CD8-positive, alpha-beta memory T cell (primary cell): ENCODE data around the gene PTPRU. TPM values are rescaled to one million over a fixed set of nuclear protein-coding genes. Genes with fewer than 3 reads are reported as not detected.
A peak's percentile ranks its signal among the peaks of the same experiment; 100 is the strongest.
"Not testable (repeated sequence)": the region's sequence is repeated elsewhere in the genome, so short reads cannot be mapped to it uniquely, and the experiment has no call there.

Source experiments
- CTCF ChIA-PET: fragments of 350-600 bp; sonication (Branson Sonifier 250); formaldehyde crosslinking; loops from one replicate; lab custom pipeline; 2021; ENCODE audit warnings: antibody characterized with exemption; lab: Charles Lee
- POLR2A ChIA-PET: fragments of 350-600 bp; sonication (Branson Sonifier 250); formaldehyde crosslinking; loops from one replicate; lab custom pipeline; 2021; ENCODE audit warnings: antibody characterized with exemption; lab: Charles Lee
- DNase-seq, 5 donors: peaks; one replicate each; pipeline versions ENCODE4 v3.0.0 to v3.0.0-alpha.2; 2020 to 2022; ENCODE audit warnings: mixed read lengths in 1 of 5
- H3K27ac ChIP-seq: one replicate; pipeline ENCODE4 v1.7.0; 2013; ENCODE audit warnings: low read depth, mild to moderate bottlenecking, low read length, moderate library complexity
- H3K27me3 ChIP-seq: 2 replicates; pipeline ENCODE4 v1.7.0; 2013; ENCODE audit warnings: low read length, mild to moderate bottlenecking; ENCODE audit not compliant: insufficient read depth, poor library complexity, severe bottlenecking
- H3K36me3 ChIP-seq: 2 replicates; pipeline ENCODE4 v1.7.0; 2013; ENCODE audit warnings: mild to moderate bottlenecking, low read length, moderate library complexity; ENCODE audit not compliant: insufficient read depth
- H3K4me1 ChIP-seq: 2 replicates; pipeline ENCODE4 v1.7.0; 2013; ENCODE audit warnings: mild to moderate bottlenecking, low read length, moderate library complexity; ENCODE audit not compliant: insufficient read depth
- H3K4me3 ChIP-seq: 2 replicates; pipeline ENCODE4 v1.7.0; 2013; ENCODE audit warnings: mild to moderate bottlenecking, low read length
- H3K9me3 ChIP-seq: 2 replicates; pipeline ENCODE4 v1.7.0; 2013; ENCODE audit warnings: mild to moderate bottlenecking, low read length
- H3K27ac Mint-ChIP-seq, 8 donors: one replicate each; pipeline ENCODE4 v1.8.0; 2020 to 2021; ENCODE audit warnings: mixed read lengths in 8 of 8, mild to moderate bottlenecking in 6 of 8, inconsistent platforms in 3 of 8, moderate library complexity in 3 of 8
- H3K27me3 Mint-ChIP-seq, 2 donors: one replicate each; pipeline ENCODE4 v1.8.0; 2020 to 2021; ENCODE audit warnings: mixed read lengths in 2 of 2, mild to moderate bottlenecking in 1 of 2, moderate library complexity in 1 of 2
- H3K36me3 Mint-ChIP-seq, 3 donors: one replicate each; pipeline ENCODE4 v1.8.0; 2020 to 2021; ENCODE audit warnings: mixed read lengths in 3 of 3, inconsistent platforms in 1 of 3, mild to moderate bottlenecking in 1 of 3
- H3K4me1 Mint-ChIP-seq, 3 donors: one replicate each; pipeline ENCODE4 v1.8.0; 2020 to 2021; ENCODE audit warnings: mixed read lengths in 3 of 3, inconsistent platforms in 1 of 3, mild to moderate bottlenecking in 1 of 3
- H3K4me3 Mint-ChIP-seq, 7 donors: one replicate each; pipeline ENCODE4 v1.8.0; 2020 to 2021; ENCODE audit warnings: mixed read lengths in 7 of 7, mild to moderate bottlenecking in 6 of 7, moderate library complexity in 4 of 7, inconsistent platforms in 2 of 7
- H3K9me3 Mint-ChIP-seq, 5 donors: one replicate each; pipeline ENCODE4 v1.8.0; 2020 to 2022; ENCODE audit warnings: mixed read lengths in 5 of 5, mild to moderate bottlenecking in 3 of 5, moderate library complexity in 2 of 5, inconsistent platforms in 1 of 5
- polyA plus RNA-seq: library from polyadenylated mRNA; unstranded; fragments of 300-500 nt; fragmentation: Illumina TruSeq; gene quantifications from one replicate; pipeline ENCODE4 v1.2.3, GENCODE V29; 2021
- total RNA-seq, 2 experiments: library from RNA; stranded (reverse); gene quantifications; one replicate each; pipeline ENCODE4 v1.2.3, GENCODE V29; 2021

The PTPRU gene
- total and polyA plus RNA-seq, 3 experiments from 2014 or later = 0.13 to 0.62 (median 0.51) TPM

DNA sequence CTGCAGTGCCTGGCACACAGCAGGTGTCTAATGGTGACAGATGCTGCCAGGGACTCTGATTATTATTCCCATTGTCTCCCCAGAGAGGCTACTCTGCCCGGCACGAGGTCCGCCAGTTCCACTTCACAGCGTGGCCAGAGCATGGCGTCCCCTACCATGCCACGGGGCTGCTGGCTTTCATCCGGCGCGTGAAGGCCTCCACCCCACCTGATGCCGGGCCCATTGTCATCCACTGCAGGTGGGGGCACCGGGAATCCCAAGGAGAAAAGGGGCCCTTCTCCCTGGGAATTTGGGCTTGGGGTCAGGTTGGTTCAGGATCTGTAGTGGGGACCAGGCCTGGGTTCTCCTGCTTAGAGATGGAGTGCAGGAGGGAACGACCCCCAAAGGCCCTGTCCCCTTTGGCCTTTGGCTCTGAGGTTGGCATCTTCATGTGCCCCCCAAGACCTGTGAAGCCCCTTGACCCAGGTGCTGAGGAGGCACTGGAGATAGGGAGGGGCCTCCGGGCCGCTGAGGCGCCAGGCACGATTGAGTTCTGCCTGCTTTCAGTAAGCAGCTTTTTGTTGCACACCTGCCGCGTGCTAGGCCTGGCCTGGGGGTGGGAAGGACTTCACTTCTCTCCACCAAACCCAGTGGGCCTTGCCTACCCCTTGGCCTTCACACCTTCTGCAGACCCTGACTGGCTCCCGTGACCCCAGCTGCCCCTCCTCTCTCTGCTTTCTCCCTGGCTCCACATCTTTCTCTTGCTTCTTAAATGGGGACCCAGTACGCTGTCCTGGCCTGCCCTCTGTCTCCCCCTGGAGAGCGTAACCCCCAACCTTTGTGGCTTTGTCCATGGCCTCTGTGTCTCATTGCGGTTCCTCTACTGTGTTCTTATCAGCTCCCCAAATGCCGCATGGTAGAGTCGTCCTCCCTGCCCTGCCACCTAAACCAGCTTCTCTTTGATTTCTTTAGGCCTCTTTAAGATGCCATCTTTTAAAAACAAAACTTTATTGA is 76.4 kb downstream of the PTPRU start:
- Histone ChIP-seq H3K36me3 (no peaks in the 10 kb centered on the region), H3K27me3 (no peaks in the 10 kb centered on the region), H3K27ac (no peak overlapping the region), H3K4me3 (no peak overlapping the region), H3K9me3 (no peaks in the 10 kb centered on the region), H3K4me1 (no peaks in the 10 kb centered on the region)
- Mint-ChIP-seq H3K4me1 (no peaks in the 10 kb centered on the region), H3K9me3 (no peaks in the 10 kb centered on the region), H3K27me3 (peaks cover 4 to 7% of the 10 kb centered on the region in 2 donors), H3K4me3 (no peak overlapping the region), H3K27ac (no peak overlapping the region), H3K36me3 (no peaks in the 10 kb centered on the region)
- CTCF ChIA-PET = no interaction called here
- POLR2A ChIA-PET = no interaction called here
- DNase-seq = no peak

DNA sequence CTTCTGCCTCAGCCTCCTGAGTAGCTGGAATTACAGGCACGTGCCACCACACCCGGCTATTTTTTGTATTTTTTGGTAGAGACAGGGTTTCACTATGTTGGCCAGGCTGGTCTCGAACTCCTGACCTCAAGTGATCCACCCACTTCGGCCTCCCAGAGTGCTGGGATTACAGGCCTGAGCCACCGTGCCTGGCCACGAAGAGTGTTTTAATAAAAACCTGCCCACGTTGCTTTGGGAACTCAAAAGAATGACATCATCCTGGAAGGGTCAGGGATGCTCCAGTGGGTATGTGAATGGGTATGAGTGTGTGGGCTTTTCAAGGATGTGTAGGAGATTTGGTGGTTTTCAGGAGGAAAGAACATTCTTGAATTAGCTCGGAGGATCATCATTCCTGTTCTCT is 78.4 kb downstream of the PTPRU start:
- H3K27ac ChIP-seq, H3K27me3 Mint-ChIP-seq, H3K4me3 Mint-ChIP-seq, DNase-seq, H3K9me3 Mint-ChIP-seq, H3K27me3 ChIP-seq, H3K36me3 ChIP-seq, CTCF ChIA-PET, H3K4me1 Mint-ChIP-seq, POLR2A ChIA-PET, H3K4me3 ChIP-seq, H3K27ac Mint-ChIP-seq, H3K4me1 ChIP-seq, H3K36me3 Mint-ChIP-seq, H3K9me3 ChIP-seq: not testable (repeated sequence)

DNA sequence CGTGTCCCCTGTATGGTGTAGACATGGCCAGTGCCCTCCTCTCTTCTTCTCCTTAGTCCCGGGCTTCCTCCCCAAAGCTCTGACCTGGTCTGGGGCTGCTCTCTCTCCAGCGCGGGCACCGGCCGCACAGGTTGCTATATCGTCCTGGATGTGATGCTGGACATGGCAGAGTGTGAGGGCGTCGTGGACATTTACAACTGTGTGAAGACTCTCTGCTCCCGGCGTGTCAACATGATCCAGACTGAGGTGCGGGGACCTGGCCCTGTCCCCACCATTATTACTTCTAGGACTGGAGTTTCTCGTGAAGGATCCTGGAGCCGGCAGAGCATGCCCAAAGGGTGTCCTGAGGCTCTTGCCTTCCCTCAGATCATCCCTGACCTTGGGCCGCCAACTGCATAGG is 78.9 kb downstream of the PTPRU start:
- no peaks in the 10 kb centered on the region for H3K4me1 ChIP-seq
- no peaks in the 10 kb centered on the region for H3K4me1 Mint-ChIP-seq
- peaks cover 2 to 4% of the 10 kb centered on the region in 2 donors for H3K27me3 Mint-ChIP-seq

DNA sequence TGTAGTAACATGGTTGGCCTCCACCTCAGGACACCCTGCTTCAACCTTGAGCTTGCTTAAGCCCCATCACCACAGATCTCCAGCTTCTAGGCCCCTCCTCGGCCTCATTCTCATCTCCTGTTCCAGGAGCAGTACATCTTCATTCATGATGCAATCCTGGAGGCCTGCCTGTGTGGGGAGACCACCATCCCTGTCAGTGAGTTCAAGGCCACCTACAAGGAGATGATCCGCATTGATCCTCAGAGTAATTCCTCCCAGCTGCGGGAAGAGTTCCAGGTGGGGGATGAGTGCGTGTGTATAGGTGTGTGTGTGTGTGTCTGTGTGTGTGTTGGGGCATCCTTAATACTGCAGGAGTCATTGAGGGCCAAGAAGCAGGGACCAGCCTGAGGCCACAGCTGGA is 79.6 kb downstream of the PTPRU start:
- no peaks in the 10 kb centered on the region for H3K4me1 ChIP-seq
- no peaks in the 10 kb centered on the region for H3K36me3 ChIP-seq
- H3K4me3 ChIP-seq = no peak overlapping the region
- no peak overlapping the region for H3K27ac ChIP-seq
- Mint-ChIP-seq H3K9me3 (no peaks in the 10 kb centered on the region), H3K27me3 (peaks cover 1 to 2% of the 10 kb centered on the region in 2 donors), H3K4me1 (no peaks in the 10 kb centered on the region), H3K27ac (no peak overlapping the region), H3K4me3 (no peak overlapping the region), H3K36me3 (no peaks in the 10 kb centered on the region)
- H3K27me3 ChIP-seq = no peaks in the 10 kb centered on the region
- ChIA-PET CTCF (no interaction called here), POLR2A (no interaction called here)
- H3K9me3 ChIP-seq = no peaks in the 10 kb centered on the region
- no peak for DNase-seq

More for the DNA sequence above, 78.9 kb downstream of the PTPRU start:
- Histone ChIP-seq H3K27me3 (no peaks in the 10 kb centered on the region), H3K4me3 (no peak overlapping the region), H3K9me3 (no peaks in the 10 kb centered on the region), H3K27ac (no peak overlapping the region), H3K36me3 (no peaks in the 10 kb centered on the region)
- ChIA-PET POLR2A (no interaction called here), CTCF (no interaction called here)
- no peaks in the 10 kb centered on the region for H3K36me3 Mint-ChIP-seq
- no peak overlapping the region for H3K4me3 Mint-ChIP-seq
- no peak for DNase-seq
- peak overlapping the region in 1 of 8 donors; percentile 92 for H3K27ac Mint-ChIP-seq
- H3K9me3 Mint-ChIP-seq = no peaks in the 10 kb centered on the region

DNA sequence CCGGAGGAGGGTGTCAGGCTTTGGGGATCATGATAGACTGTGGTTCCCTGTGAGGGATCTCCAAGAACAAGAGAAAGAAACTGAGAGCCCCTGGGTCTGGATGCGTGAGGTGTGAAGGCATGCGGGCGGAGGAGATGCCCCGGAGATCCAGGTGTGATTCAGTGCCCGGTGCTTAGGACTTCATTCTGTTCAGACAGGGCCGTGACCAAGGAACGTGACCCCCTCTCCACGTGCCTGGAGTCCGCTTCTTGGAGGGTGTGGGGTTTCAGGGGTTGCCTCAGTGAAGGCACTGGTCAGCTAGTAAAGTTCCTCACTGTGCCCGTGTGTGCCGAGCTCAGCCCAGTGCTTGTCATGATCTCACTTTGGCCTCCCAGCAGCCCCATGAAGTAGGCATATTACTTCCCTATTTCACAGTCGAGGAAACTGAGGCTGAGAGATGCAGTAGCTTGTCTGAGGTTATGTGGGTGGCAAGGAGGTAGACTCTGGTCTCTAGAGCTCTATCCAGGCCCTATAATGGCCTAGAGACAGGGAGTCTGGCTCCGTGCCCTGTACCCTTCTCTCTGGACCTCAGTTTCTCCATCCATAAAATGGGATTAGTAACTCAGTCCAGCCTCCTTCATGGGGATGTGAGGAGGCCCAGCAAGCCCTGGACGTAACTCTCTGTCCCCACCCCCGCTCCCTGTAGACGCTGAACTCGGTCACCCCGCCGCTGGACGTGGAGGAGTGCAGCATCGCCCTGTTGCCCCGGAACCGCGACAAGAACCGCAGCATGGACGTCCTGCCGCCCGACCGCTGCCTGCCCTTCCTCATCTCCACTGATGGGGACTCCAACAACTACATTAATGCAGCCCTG is 81.0 kb downstream of the PTPRU start:
- CTCF ChIA-PET = no interaction called here

DNA sequence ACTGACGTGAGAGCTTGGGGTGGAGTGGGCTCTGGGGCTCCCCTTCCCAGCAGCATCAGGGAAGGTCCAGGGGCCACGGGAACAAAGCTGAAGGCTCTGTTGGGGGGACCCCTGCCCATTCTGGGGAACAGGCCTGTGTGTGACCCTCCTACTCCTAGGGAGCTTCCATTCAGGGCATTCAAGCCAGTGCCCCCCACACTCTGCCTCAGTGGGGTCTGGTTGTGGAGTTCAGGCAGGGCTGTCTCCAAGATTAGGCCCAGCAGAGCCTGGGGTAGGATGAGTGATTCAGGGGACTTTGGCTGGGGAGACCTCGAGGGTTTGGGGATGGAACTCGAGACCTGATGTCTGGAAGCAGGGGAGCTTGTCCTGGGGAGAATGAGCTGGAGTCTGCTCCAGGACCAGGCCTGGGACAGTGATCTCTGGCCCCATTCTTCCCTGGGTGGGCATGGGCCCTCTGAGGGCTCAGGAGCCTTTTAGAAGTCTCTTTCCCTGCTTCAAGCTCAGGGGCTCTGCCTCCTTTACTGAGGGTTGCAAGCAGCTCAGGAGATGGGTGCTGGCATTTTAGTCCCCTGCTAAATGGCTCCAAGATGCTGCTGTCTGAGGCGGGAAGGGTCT is 81.7 kb downstream of the PTPRU start:
- Mint-ChIP-seq H3K27me3 (peaks cover 0 to 2% of the 10 kb centered on the region in 2 donors), H3K36me3 (no peaks in the 10 kb centered on the region), H3K4me1 (no peaks in the 10 kb centered on the region), H3K9me3 (no peaks in the 10 kb centered on the region), H3K27ac (no peak overlapping the region), H3K4me3 (no peak overlapping the region)
- Histone ChIP-seq H3K9me3 (no peaks in the 10 kb centered on the region), H3K36me3 (no peaks in the 10 kb centered on the region), H3K4me1 (no peaks in the 10 kb centered on the region), H3K4me3 (no peak overlapping the region), H3K27ac (no peak overlapping the region), H3K27me3 (no peaks in the 10 kb centered on the region)
- POLR2A ChIA-PET = no interaction called here
- DNase-seq = no peak
- CTCF ChIA-PET = no interaction called here

More for the DNA sequence above, 81.0 kb downstream of the PTPRU start:
- DNase-seq = no peak
- no peaks in the 10 kb centered on the region for H3K9me3 Mint-ChIP-seq
- H3K36me3 Mint-ChIP-seq = no peaks in the 10 kb centered on the region
- H3K27ac ChIP-seq = no peak overlapping the region
- POLR2A ChIA-PET = no interaction called here
- no peaks in the 10 kb centered on the region for H3K27me3 ChIP-seq
- no peak overlapping the region for H3K4me3 ChIP-seq
- no peaks in the 10 kb centered on the region for H3K9me3 ChIP-seq
- no peaks in the 10 kb centered on the region for H3K4me1 ChIP-seq
- no peaks in the 10 kb centered on the region for H3K36me3 ChIP-seq
- no peak overlapping the region for H3K27ac Mint-ChIP-seq
- no peaks in the 10 kb centered on the region for H3K4me1 Mint-ChIP-seq
- H3K4me3 Mint-ChIP-seq = no peak overlapping the region
- H3K27me3 Mint-ChIP-seq = peaks cover 0 to 2% of the 10 kb centered on the region in 2 donors

DNA sequence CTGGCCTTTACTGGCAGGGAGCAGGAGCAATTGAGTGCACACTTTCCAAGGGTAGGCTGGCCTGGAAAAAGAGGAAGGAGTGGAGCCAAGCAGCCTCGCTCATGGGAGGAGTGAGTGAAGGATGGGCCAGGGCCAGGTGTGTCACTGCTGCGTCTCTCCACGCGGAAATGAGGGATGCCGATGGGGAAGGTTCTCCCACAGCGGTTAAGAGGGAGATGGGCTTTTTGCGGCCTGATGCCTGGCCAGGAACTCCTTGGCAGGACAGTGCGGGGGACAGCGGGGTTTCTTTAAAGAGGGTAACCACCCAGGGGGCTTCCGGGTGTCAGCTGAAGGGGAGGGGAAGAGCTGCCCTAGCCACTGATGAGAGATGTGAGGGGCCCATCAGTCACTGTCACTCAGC is 82.4 kb downstream of the PTPRU start:
- Mint-ChIP-seq H3K4me3 (no peak overlapping the region), H3K36me3 (no peaks in the 10 kb centered on the region), H3K27ac (no peak overlapping the region), H3K4me1 (no peaks in the 10 kb centered on the region), H3K9me3 (no peaks in the 10 kb centered on the region), H3K27me3 (peaks cover 0 to 2% of the 10 kb centered on the region in 2 donors)
- no peak overlapping the region for H3K4me3 ChIP-seq
- DNase-seq = no peak
- POLR2A ChIA-PET = no interaction called here
- CTCF ChIA-PET = no interaction called here
- no peaks in the 10 kb centered on the region for H3K27me3 ChIP-seq
- H3K27ac ChIP-seq = no peak overlapping the region
- no peaks in the 10 kb centered on the region for H3K36me3 ChIP-seq
- no peaks in the 10 kb centered on the region for H3K4me1 ChIP-seq
- H3K9me3 ChIP-seq = no peaks in the 10 kb centered on the region
